Natural killer cell treated with Interleukin-12 subunit alpha and Interleukin-12 subunit beta and Interleukin-15 and Interleukin-18, amount 100 ng/mL, for 72 hours (primary cell): ENCODE measurements around the gene LBHD1. TPM values are rescaled to one million over a fixed set of nuclear protein-coding genes. Genes with fewer than 3 reads are reported as not detected.
"Not testable (repeated sequence)": the region's sequence is repeated elsewhere in the genome, so short reads cannot be mapped to it uniquely, and the experiment has no call there.

Experiments used
- ATAC-seq, 2 donors: fragments of 150-1000 bp; cut with Tn5 transposase in 1 of 2; sonication (Bioruptor Pico), chemical (Tn5 transposase) in 1 of 2; 2 replicates each; pipeline ENCODE4 v1.10.0; 2021
- DNase-seq: peaks from one replicate; pipeline ENCODE4 v3.0.0; 2022; ENCODE audit warnings: low spot score
- H3K27ac Mint-ChIP-seq, 2 donors: 1 replicate in 1 of 2; 2 replicates in 1 of 2; pipeline ENCODE4 v1.8.0; 2022; ENCODE audit warnings: mixed read lengths in 2 of 2, mild to moderate bottlenecking in 1 of 2, moderate library complexity in 1 of 2
- H3K27me3 Mint-ChIP-seq, 2 donors: 1 replicate in 1 of 2; 2 replicates in 1 of 2; pipeline ENCODE4 v1.8.0; 2022; ENCODE audit warnings: mixed read lengths in 2 of 2
- H3K36me3 Mint-ChIP-seq: one replicate; pipeline ENCODE4 v1.8.0; 2022; ENCODE audit warnings: mixed read lengths
- H3K4me1 Mint-ChIP-seq, 2 donors: 1 replicate in 1 of 2; 2 replicates in 1 of 2; pipeline ENCODE4 v1.8.0; 2022; ENCODE audit warnings: low read depth in 2 of 2, mixed read lengths in 2 of 2, mild to moderate bottlenecking in 1 of 2
- H3K4me3 Mint-ChIP-seq: one replicate; pipeline ENCODE4 v1.8.0; 2022; ENCODE audit warnings: mixed read lengths
- H3K9me3 Mint-ChIP-seq: 2 replicates; pipeline ENCODE4 v1.8.0; 2022; ENCODE audit warnings: mixed read lengths
- total RNA-seq, 2 donors: library from RNA; stranded (reverse); gene quantifications; one replicate each; pipeline ENCODE4 v1.2.3, GENCODE V29; 2022

Gene LBHD1
- total RNA-seq, 2 donors from 2014 or later, result 20.9 to 33.7 TPM

DNA sequence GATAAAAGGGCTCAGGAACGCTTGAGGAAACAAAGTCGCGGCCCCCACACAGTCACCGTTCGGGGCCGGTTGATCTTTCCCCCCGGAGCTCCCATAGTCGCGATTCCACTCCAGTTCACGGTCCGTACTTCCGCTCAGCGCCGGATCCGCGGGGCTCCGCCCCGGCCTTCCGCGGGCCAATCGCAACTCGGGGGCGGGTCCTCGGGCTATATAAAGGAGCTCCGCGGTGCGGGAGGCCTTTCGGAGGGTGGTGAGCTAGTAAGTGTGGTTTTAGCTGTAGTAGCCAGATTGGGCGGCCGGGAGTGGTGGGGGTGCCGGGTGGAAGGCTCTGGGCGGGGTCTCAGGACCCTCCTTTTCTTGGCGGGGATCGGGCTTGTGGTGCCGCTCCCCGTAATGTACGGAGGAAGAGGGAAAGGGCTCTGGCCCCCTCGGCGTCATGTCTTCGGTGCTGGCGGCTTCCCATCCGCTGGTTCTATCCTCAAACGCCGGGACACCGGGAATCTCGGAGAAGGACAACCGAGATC lies 6.9 kb downstream of the LBHD1 start, which contains the start of the genes C11orf98 and CSKMT:
Gene C11orf98 (minus strand): TSS at position 136 of the 524 bp plus-strand sequence. CDS start 41 bp downstream, at position 95.
Gene CSKMT (plus strand): TSS at position 238 of the 524 bp plus-strand sequence. CDS start 568 bp downstream, outside the sequence.
- ATAC-seq (peak; percentile 95 to 97), DNase-seq (peak; percentile 96)
- H3K36me3 Mint-ChIP-seq, result peaks cover 17% of the 10 kb centered on the region
- H3K4me1 Mint-ChIP-seq, result peaks cover 23% of the 10 kb centered on the region in 2 donors
- H3K4me3 Mint-ChIP-seq, result peak within 1 kb of the TSS; percentile 96
- H3K27ac Mint-ChIP-seq, result peak within 1 kb of the TSS; percentile 89 to 94
- no peaks in the 10 kb centered on the region for H3K9me3 Mint-ChIP-seq
- no peaks in the 10 kb centered on the region for H3K27me3 Mint-ChIP-seq

GRCh38 chr11:62664405-62665074 lies 7.5 kb downstream of the LBHD1 start:
- Mint-ChIP-seq H3K4me3 (peak overlapping the region; percentile 96), H3K4me1 (peaks cover 23% of the 10 kb centered on the region in 2 donors), H3K36me3 (peaks cover 17% of the 10 kb centered on the region), H3K27ac (peak overlapping the region; percentile 89 to 94), H3K9me3 (no peaks in the 10 kb centered on the region), H3K27me3 (no peaks in the 10 kb centered on the region)
- peak; percentile 20 to 64 for ATAC-seq
- no peak for DNase-seq

- no peak overlapping the region for H3K4me3 Mint-ChIP-seq
- H3K9me3 Mint-ChIP-seq, result no peaks in the 10 kb centered on the region
- ATAC-seq (no peak), DNase-seq (no peak)
- H3K27me3 Mint-ChIP-seq, result no peaks in the 10 kb centered on the region
- H3K4me1 Mint-ChIP-seq, result peaks cover 15% of the 10 kb centered on the region in 2 donors
- peaks cover 5% of the 10 kb centered on the region for H3K36me3 Mint-ChIP-seq
- no peak overlapping the region for H3K27ac Mint-ChIP-seq
These were observed 15.2 kb downstream of the LBHD1 start for GRCh38 chr11:62656796-62657429.

DNA sequence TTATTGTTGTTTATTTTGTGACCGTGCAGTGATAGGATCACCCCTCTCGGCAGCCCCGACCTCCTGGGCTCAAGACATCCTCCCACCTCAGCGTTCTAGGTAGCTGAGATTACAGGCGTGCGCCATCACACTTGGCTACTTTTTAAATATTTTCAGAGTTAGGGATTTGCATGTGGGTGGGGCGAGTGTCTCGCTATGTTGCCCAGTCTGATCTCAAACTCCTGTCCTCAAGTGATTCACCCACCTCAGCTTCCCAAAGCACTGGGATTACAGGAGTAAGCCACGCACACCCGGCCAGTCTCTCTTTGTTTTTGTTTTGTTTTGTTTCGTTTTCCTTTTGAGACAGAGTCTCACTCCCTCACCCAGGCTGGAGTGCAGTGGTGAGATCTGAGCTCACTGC lies 17.8 kb downstream of the LBHD1 start:
- no peak for DNase-seq
- Mint-ChIP-seq H3K4me1 (peaks cover 19 to 21% of the 10 kb centered on the region in 2 donors), H3K27me3 (no peaks in the 10 kb centered on the region), H3K4me3 (peak overlapping the region; percentile 99), H3K36me3 (peaks cover 5% of the 10 kb centered on the region), H3K27ac (peak overlapping the region; percentile 98 to 100), H3K9me3 (no peaks in the 10 kb centered on the region)
- no peak for ATAC-seq

- Mint-ChIP-seq H3K36me3 (peaks cover 5% of the 10 kb centered on the region), H3K27me3 (no peaks in the 10 kb centered on the region), H3K4me3 (peak overlapping the region; percentile 99), H3K27ac (peak overlapping the region; percentile 98 to 100), H3K9me3 (no peaks in the 10 kb centered on the region), H3K4me1 (peaks cover 19 to 21% of the 10 kb centered on the region in 2 donors)
- DNase-seq (no peak), ATAC-seq (peak in 1 of 2 donors; percentile 31)
These were observed 19.7 kb downstream of the LBHD1 start for GRCh38 chr11:62652161-62653006.

DNA sequence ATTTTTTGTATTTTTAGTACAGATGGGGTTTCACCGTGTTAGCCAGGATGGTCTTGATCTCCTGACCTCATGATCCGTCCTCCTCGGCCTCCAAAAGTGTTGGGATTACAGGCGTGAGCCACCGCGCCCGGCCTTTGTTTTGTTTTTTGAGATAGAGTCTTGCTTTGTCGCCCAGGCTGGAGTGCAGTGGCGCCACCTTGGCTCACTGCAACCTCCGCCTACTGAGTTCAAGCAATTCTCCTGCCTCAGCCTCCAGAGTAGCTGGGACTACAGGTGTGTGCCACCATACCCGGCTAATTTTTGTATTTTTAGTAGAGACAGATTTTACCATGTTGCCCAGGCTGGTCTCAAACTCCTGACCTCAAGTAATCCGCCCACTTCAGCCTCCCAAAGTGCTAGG lies 21.8 kb downstream of the LBHD1 start:
- H3K27me3 Mint-ChIP-seq, H3K4me3 Mint-ChIP-seq, H3K9me3 Mint-ChIP-seq, ATAC-seq, H3K36me3 Mint-ChIP-seq: not testable (repeated sequence)
- Mint-ChIP-seq H3K27ac (peak overlapping the region in 1 of 2 donors; percentile 60), H3K4me1 (peaks cover 30 to 33% of the 10 kb centered on the region in 2 donors)
- peak; percentile 44 for DNase-seq

- no peaks in the 10 kb centered on the region for H3K9me3 Mint-ChIP-seq
- ATAC-seq (no peak), DNase-seq (no peak)
- no peaks in the 10 kb centered on the region for H3K27me3 Mint-ChIP-seq
- H3K36me3 Mint-ChIP-seq, result peaks cover 5% of the 10 kb centered on the region
- H3K27ac Mint-ChIP-seq, result no peak overlapping the region
- no peak overlapping the region for H3K4me3 Mint-ChIP-seq
- peaks cover 30 to 36% of the 10 kb centered on the region in 2 donors for H3K4me1 Mint-ChIP-seq
These were observed 22.6 kb downstream of the LBHD1 start for GRCh38 chr11:62649486-62649885.

DNA sequence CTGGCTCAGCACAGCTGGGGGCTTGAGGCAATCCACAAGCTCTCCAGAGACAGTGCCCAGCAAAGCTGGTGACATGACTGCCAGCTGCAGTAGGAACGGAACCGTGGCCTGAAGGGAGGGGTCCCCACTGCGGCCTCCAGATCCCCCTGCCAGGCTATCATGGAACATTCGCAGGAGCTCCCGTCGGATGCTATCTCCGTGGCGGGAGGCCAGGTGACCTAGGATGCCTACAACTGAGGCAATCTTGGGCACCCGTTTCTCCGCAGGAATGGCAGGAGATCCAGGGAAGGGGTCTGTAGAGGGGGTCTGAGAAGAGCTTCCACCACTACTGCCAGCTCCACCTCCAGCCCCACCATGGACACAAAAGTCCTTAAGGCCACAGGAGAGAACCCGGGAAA lies 23.1 kb downstream of the LBHD1 start:
- Mint-ChIP-seq H3K27me3 (no peaks in the 10 kb centered on the region), H3K4me3 (no peak overlapping the region), H3K9me3 (no peaks in the 10 kb centered on the region), H3K4me1 (peaks cover 30 to 33% of the 10 kb centered on the region in 2 donors), H3K27ac (no peak overlapping the region), H3K36me3 (peaks cover 5% of the 10 kb centered on the region)
- DNase-seq (no peak), ATAC-seq (no peak)

- peaks cover 5% of the 10 kb centered on the region for H3K36me3 Mint-ChIP-seq
- no peak overlapping the region for H3K4me3 Mint-ChIP-seq
- no peaks in the 10 kb centered on the region for H3K9me3 Mint-ChIP-seq
- DNase-seq (no peak), ATAC-seq (no peak)
- peaks cover 25 to 30% of the 10 kb centered on the region in 2 donors for H3K4me1 Mint-ChIP-seq
- H3K27me3 Mint-ChIP-seq, result no peaks in the 10 kb centered on the region
- no peak overlapping the region for H3K27ac Mint-ChIP-seq
These were observed 23.7 kb downstream of the LBHD1 start for GRCh38 chr11:62648185-62648966.

GRCh38 chr11:62647609-62648005 lies 24.5 kb downstream of the LBHD1 start:
- Mint-ChIP-seq H3K9me3 (no peaks in the 10 kb centered on the region), H3K27me3 (no peaks in the 10 kb centered on the region), H3K27ac (no peak overlapping the region), H3K36me3 (peaks cover 5% of the 10 kb centered on the region), H3K4me1 (peaks cover 21 to 27% of the 10 kb centered on the region in 2 donors), H3K4me3 (no peak overlapping the region)
- ATAC-seq, result no peak
- DNase-seq, result no peak

- DNase-seq (no peak), ATAC-seq (no peak)
- H3K27me3 Mint-ChIP-seq, result no peaks in the 10 kb centered on the region
- H3K9me3 Mint-ChIP-seq, result no peaks in the 10 kb centered on the region
- peak overlapping the region; percentile 97 for H3K4me3 Mint-ChIP-seq
- no peaks in the 10 kb centered on the region for H3K36me3 Mint-ChIP-seq
- H3K27ac Mint-ChIP-seq, result peak overlapping the region; percentile 88 to 97
- H3K4me1 Mint-ChIP-seq, result peaks cover 15 to 22% of the 10 kb centered on the region in 2 donors
These were observed 25.1 kb downstream of the LBHD1 start for GRCh38 chr11:62646825-62647608.
